ENCODE results near the gene CYB5R4. TPM values are rescaled to one million over a fixed set of nuclear protein-coding genes. Genes with fewer than 3 reads are reported as not detected.
A peak's percentile ranks its signal among the peaks of the same experiment; 100 is the strongest.

Gene CYB5R4
- total RNA-seq, 1 experiment from 2014 or later, result 17.5 TPM

DNA sequence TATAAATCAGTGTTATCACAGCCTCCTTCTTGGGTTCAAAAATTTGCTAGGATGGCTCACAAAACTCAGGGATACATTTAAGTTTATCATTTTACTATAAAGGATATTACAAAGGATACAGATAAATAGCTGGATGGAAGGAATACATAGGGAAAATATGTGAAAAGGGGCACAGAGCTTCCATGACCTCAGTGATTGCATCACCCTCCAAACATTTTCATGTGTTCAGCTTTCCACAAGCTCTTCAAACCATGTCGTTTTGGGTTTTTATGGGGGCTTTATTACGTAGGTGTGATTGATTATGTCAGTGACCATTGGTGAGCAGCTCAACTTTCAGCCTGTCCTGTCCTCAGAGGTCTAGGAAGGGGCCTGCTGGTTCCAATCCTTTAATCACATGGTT lies 68.0 kb downstream of the CYB5R4 start:
- H2BK15ac ChIP-seq (ENCODE audit: low read depth, low read length), result no peak overlapping the region
- no peaks in the 10 kb centered on the region for H4K20me1 ChIP-seq (ENCODE audit: control insufficient read depth, insufficient read depth, insufficient read length)
- no peaks in the 10 kb centered on the region for H3K9me3 Mint-ChIP-seq
- H3K79me2 ChIP-seq (ENCODE audit: insufficient read depth, low read length), result no peaks in the 10 kb centered on the region
- H2AK5ac ChIP-seq (ENCODE audit: insufficient read length, low read length), result no peak overlapping the region
- H2BK12ac ChIP-seq (ENCODE audit: insufficient read length, low read depth, low read length), result no peak overlapping the region
- H3K14ac ChIP-seq (ENCODE audit: insufficient read depth, low read length), result no peak overlapping the region
- H2BK20ac ChIP-seq (ENCODE audit: low read depth, low read length, poor library complexity, severe bottlenecking), result no peak overlapping the region
- H3K27ac ChIP-seq (ENCODE audit: insufficient read length, low read depth, low read length), result no peak overlapping the region
- no peaks in the 10 kb centered on the region for H3K4me1 ChIP-seq (ENCODE audit: insufficient read depth, low read length)
- no peaks in the 10 kb centered on the region for H3K23me2 ChIP-seq (ENCODE audit: insufficient read length, low read depth, low read length, poor library complexity, severe bottlenecking)
- H3K4me1 Mint-ChIP-seq, result no peaks in the 10 kb centered on the region
- no CpG with 5 or more reads among the region's 2 CpGs for WGBS (ENCODE audit: extremely low coverage, insufficient read length, low lambda C conversion rate)
- no peak for DNase-seq
- no peak overlapping the region for H3K4me3 Mint-ChIP-seq
- no peaks in the 10 kb centered on the region for H3K27me3 ChIP-seq (ENCODE audit: insufficient read depth, low read length)
- peak overlapping the region in 2 of 3 experiments; percentile 71 to 74; a peak in 2 of 7 replicates for H3K27ac Mint-ChIP-seq
- H3K4me2 ChIP-seq (ENCODE audit: insufficient read depth, insufficient read length, low read length), result no peak overlapping the region
- H3K18ac ChIP-seq (ENCODE audit: insufficient read length, low read depth, low read length), result no peak overlapping the region
- H4K5ac ChIP-seq (ENCODE audit: insufficient read length, low read depth, low read length), result no peak overlapping the region
- no peaks in the 10 kb centered on the region for H3K9me3 ChIP-seq (ENCODE audit: control insufficient read depth, low read depth, low read length)
- H2BK120ac ChIP-seq (ENCODE audit: low read depth, low read length, poor library complexity, severe bottlenecking), result no peak overlapping the region
- no peak overlapping the region for H4K8ac ChIP-seq (replicated peaks; ENCODE audit: insufficient read length, low read depth, low read length)
- H2BK5ac ChIP-seq (ENCODE audit: insufficient read length, low read length), result no peak overlapping the region
- no peak overlapping the region for H3K56ac ChIP-seq (ENCODE audit: insufficient read length, low read depth, low read length)
- H3K9ac ChIP-seq (ENCODE audit: extremely low read depth, insufficient read length, low read length), result no peak overlapping the region
- no peaks in the 10 kb centered on the region for H3K79me1 ChIP-seq (ENCODE audit: insufficient read depth, low read depth, low read length, poor library complexity, severe bottlenecking)
- no peak overlapping the region for H3K23ac ChIP-seq (ENCODE audit: insufficient read length, low read depth, low read length)
- H3K36me3 Mint-ChIP-seq (ENCODE audit: insufficient read depth in 1 of 3, low read depth in 3 of 3), result peaks cover 6 to 22% (median 13%) of the 10 kb centered on the region in 3 experiments; a peak in 6 of 7 replicates
- no peaks in the 10 kb centered on the region for H3K27me3 Mint-ChIP-seq (ENCODE audit: low read depth)
- TF ChIP-seq, protein P1, sequence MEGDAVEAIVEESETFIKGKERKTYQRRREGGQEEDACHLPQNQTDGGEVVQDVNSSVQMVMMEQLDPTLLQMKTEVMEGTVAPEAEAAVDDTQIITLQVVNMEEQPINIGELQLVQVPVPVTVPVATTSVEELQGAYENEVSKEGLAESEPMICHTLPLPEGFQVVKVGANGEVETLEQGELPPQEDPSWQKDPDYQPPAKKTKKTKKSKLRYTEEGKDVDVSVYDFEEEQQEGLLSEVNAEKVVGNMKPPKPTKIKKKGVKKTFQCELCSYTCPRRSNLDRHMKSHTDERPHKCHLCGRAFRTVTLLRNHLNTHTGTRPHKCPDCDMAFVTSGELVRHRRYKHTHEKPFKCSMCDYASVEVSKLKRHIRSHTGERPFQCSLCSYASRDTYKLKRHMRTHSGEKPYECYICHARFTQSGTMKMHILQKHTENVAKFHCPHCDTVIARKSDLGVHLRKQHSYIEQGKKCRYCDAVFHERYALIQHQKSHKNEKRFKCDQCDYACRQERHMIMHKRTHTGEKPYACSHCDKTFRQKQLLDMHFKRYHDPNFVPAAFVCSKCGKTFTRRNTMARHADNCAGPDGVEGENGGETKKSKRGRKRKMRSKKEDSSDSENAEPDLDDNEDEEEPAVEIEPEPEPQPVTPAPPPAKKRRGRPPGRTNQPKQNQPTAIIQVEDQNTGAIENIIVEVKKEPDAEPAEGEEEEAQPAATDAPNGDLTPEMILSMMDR (conservative IDR thresholded peaks at IDR 0.05), result no peak
- H2AFZ ChIP-seq (ENCODE audit: low read length), result no peak overlapping the region
- H3T11ph ChIP-seq (ENCODE audit: low read length), result no peak overlapping the region
- no peak overlapping the region for H3K4ac ChIP-seq (ENCODE audit: low read depth, low read length)
- H4K91ac ChIP-seq (ENCODE audit: insufficient read length, low read depth, low read length), result no peak overlapping the region

Data from H9 (cell line).